Measurements from ENCODE around the gene IL22RA1. TPM values are rescaled to one million over a fixed set of nuclear protein-coding genes. Genes with fewer than 3 reads are reported as not detected.

The IL22RA1 gene, protein sequence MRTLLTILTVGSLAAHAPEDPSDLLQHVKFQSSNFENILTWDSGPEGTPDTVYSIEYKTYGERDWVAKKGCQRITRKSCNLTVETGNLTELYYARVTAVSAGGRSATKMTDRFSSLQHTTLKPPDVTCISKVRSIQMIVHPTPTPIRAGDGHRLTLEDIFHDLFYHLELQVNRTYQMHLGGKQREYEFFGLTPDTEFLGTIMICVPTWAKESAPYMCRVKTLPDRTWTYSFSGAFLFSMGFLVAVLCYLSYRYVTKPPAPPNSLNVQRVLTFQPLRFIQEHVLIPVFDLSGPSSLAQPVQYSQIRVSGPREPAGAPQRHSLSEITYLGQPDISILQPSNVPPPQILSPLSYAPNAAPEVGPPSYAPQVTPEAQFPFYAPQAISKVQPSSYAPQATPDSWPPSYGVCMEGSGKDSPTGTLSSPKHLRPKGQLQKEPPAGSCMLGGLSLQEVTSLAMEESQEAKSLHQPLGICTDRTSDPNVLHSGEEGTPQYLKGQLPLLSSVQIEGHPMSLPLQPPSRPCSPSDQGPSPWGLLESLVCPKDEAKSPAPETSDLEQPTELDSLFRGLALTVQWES
- total RNA-seq (2014; rRNA removed; shearing (Covaris generic)): 21.7 and 32.8 TPM in 2 replicates

DNA sequence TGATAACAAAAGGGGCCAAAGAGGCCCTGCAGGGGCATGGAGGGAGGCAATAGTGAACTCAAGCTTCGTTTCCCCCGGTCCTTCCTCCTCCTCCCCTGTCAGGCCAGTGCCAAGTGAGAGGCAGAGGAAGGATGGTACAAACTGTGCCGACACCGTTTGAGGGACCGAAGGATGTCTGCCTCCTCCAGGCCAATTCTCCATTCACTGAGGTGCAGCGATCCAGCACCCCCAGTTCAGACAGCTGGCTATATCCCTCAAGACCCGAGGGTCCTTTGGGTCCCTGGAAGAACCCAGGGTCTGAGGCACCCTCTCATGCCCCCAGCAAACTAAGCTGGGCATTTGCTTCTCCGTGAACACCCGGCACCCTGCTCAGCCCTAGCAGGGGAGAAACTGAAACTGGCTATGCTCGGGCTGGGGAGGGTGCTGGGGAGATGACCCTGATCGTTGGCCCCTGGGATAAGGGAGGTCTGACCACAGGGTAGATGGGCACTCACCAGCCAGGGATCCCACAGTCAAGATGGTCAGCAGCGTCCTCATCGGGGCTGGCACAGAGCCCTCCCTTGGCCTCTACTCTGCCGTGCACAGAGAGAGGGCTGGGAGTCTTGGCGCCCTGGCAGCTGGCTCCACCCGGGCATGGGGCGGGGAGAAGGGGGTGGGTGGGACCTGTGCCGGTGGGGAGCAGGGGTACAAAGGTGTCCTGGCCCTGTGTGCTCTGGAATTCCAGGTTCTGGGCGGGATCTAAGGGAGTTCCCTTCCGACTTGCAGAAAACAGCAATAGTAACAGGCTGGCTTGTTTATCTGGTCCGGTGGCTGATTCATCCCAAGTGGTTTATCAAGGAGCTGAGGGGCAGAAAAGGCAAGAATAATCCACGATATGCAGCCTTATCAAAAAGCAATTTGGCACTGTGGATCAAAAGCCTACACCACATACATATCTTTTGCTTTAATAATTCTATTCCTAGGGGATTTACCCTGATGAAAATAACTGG lies at the start of gene IL22RA1:
IL22RA1 (minus strand) TSS at position 595 of the 989 bp plus-strand sequence; CDS start at position 537, 58 bp downstream.
- peak; percentile 90 for DNase-seq (ENCODE audit: low spot score)

DNA sequence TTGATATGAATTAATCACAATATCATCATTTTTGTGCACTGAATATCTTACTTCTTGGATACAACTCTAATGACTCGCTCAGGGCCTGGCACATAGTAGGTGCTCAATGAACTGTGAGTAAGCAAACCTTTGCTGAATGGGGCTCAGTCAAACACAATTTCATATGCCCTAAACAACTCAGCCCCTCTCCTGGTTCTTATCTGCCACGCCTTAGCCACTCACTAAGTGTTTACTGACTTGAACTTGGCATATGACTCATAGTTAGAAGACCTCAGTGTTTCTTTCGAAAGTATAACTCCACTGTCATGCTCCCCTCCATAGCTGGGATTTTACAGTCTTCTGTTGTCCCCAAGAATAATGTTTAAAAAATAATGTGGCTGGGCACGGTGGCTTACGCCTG lies 48.9 kb upstream of the IL22RA1 start:
- DNase-seq (ENCODE audit: low spot score): peak; percentile 19

DNA sequence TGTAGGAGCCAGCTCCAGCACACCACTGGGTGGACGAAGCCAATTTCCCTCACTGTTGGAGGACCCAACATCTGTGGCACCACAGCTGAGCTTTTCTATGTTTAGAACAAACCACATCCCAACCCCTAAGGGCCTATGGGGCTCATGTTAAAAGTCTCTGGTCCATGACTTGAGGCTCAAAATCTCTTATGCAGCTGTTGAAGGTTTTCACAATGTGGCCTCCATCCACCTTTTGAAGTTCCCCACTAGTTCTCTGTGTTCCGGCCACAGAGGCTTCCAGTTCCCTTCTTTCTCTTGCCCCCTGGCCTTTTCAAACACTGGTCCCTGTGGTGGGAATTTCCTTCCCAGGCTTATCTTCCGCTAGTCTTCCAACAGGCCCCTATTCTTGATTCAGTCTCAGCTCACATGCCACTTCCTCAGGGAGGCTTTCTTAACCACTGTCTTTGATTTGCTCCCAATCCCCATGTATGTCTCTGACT lies 48.1 kb upstream of the IL22RA1 start:
- DNase-seq (ENCODE audit: low spot score): no peak

DNA sequence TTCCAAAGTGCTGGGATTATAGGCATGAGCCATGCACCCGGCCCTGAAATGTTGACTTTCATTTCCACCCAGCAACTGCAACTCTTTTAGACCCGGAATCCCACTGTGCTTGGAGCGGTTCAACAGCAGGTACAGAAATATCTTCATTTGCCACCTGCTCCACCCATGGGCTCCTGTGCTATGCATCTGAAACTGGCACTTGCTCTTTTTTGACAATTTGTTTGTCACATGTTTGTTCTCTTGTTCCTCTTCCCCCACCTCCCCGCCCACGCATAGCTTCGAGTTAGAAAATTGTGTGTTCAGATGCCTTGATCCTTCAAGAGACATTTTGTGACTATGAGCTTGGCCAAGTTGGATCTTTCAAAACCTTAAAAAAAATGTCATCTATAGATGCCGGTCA lies 46.6 kb upstream of the IL22RA1 start:
- DNase-seq (ENCODE audit: low spot score): no peak

DNA sequence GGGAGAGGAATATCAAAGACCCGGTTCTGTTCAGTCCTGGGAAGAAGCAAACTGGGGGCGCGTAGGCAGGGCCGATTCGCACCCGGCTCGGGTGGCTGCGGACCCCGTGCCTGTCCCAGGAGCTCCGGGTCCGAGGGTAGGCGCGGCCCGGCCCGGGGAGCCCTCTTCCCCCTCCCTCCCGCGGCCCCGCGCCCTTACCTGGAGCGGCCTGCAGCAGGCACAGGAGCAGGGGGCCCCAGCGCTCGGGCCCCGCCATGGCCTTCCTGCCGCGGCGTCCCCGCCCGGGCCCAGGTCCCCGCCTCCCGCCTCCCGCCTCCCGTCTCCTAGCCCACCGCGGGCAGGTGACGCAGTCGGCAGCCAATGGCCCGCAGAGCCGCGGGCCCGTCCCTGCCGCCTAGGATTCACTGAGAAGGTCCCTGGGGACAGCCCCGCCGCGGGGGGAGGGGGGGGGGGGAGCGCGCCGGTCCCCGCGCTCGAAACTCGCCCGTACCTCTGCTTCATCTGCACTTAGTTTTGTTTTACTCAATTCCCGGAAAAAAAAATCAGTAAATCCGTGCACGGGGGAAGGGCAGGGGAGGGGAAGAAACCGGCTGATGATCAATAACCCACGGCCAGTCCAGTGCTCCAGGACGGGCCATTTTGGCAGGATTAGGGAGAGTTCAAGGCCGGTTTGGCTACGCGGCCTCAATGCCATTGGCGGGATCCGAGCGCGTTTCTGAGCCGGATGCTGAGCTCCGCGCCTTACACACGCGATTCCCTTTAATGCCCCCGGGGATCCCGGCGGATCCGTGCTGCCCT lies 44.3 kb upstream of the IL22RA1 start, which contains the start of gene IFNLR1:
IFNLR1 (minus strand) TSS at position 297 of the 798 bp plus-strand sequence; CDS start at position 256, 41 bp downstream.
- DNase-seq (ENCODE audit: low spot score): peak; percentile 39

DNA sequence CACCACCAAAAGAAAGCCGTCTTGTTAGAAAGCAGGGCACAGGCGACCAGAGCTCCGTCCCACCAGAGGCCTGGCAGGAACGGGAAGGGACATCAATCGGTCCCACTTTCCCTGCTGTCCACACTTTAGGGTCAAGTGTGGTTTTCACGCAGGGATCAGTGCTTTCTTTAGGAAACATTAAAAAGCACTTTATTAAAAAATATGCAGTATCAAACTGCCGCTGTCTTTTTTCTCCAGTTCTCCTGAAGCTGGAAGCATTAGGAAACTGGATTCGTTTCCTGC lies 43.7 kb upstream of the IL22RA1 start:
- no peak for DNase-seq (ENCODE audit: low spot score)

DNA sequence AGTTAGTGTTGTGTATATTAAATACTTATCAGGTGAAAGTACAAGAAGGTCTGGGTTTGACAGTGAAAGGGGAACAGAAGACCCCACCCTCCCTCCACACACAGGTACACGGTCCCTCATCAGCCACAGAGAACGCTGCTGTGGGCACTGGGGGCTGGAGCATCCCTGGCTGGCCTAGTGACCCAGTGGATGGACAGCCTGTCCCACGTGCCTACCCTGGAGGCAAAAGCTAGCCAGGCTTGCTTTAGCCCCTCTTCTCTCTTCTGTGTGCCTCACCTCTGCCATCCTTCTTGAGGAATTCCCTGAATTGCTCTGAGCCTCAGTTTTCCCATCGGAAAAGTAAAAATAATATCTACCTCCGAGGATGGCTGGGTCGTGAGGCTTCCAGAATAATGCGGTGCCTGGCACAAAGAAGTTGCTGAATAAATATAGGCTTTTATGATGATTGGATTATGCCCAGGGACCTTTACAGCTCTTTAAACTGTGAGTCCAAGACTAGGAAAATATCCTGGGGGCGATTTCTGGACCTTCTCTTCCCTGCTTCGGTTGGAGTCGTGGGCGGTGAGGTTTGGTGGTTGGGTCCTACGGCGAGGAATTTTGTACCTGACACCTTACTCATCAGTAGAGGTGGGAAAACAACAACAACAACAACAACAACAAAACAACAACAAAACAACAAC lies 43.2 kb upstream of the IL22RA1 start:
- DNase-seq (ENCODE audit: low spot score): no peak

DNA sequence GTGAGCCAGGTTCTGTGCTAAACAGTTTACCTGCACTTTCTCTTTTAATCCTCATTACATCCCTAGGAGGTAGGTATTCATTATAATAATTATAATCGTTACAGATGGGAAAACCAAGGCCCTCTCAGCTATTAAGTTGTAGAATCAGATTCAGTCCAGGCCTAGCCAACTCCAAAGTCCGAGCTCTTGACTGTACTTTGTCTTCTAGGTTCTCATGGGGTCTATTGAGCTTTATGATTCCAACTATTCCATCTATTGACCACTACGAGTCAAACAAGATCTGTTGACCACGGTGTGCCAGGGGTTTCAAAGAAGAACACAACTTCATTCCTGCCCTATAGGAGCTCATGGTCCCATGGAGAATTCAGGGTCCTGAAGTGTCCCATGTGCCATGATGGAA lies 42.1 kb upstream of the IL22RA1 start:
- DNase-seq (ENCODE audit: low spot score): no peak

DNA sequence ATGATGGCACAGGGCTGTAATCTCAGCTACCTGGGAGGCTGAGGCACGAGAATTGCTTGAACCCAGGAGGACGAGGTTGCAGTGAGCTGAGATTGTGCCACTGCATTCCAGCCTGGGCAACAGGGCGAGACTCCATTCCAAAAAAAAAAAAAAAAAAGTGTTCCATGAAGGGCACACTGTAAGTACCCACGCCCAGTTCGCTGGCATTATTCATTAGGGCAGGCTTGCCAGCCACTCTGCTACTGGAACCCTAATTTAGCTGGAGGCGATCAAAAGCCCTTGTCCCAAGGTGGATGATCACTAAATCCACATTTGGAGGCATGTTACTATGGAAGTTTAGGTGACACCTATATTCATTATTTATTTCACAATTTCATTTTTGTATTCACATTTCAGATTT lies 39.1 kb upstream of the IL22RA1 start:
- no peak for DNase-seq (ENCODE audit: low spot score)

DNA sequence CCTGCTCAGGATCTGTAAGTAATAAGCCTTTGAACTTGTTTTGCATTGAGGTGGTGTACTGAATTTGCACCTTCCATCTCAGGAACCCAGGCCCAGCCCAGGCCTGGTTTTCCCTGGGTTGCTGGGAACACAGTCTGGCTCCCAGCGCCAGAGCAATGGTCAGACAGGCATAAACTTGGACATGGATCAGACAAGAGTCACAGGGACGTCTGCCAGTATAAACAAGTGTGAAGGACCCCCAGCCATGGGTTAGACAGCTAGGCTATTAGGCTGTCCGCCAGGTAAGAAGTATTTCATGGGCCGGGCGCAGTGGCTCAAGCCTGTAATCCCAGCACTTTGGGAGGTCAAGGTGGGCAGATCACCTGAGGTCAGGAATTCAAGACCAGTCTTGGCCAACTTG lies 38.7 kb upstream of the IL22RA1 start:
- DNase-seq (ENCODE audit: low spot score): no peak

DNA sequence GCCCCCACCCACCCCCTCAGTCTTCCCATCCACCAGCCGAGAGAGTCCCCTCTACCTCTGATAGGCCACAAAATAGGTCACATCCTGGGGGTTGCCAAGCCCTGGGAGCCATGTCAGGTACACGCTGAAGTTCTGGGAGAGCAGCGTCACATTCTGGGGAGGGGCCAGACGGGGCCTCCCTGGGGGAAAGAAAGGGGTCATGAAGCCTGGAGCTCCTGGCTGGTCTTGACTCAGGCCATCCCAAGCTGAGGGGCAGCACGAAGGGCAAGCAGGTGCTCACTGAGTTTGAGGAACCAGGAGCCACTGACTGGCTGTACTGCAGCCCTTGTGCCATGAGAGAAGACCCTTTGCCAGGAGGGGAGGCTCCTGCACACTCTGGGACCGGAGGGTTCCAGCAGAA lies 37.7 kb upstream of the IL22RA1 start:
- no peak for DNase-seq (ENCODE audit: low spot score)

DNA sequence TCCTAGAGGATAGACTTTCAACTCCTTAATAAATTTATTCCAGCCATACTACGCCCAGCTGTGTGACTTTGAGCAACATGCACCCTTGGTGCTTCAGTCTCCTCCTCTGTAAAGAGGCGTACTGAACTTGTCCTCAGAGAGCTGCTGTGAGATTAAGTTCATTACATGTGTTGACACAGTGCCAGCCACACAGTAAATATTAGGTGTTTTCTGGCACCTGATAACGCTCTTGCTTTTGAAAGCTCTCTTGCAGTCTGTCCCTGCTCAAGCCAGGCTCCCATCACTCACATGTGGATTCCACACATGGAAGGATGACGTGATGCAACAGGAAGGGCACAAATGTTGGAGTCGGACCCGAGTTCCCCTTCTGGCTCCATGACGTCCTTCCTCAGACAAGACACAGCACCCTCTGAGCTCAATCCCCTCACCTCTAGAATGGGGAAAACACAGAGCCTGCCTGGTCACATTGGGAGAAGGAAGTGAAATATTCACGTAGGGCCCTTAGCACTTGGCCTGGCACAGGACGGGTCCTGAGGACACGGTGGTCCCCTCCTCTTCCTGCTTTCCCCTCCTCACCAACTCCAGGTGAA lies 36.4 kb upstream of the IL22RA1 start:
- DNase-seq (ENCODE audit: low spot score): no peak

DNA sequence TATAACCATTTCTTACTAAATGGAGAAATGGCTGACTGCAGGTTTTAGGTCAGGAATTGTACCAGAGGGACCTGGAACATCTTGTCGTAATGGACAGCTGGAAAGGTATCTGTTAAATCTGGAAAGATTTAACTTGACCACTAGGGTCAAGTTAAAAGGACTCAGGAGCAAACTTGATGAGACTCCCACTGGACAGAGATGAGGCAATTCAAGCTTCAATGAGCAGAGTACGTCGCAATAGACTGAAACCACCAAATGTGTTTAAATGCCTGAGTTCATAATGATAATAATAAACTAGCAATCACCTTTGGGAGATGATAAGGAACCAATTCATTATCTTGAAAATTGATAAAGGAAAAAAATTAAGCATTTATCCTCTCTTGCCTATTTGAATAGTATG lies 35.5 kb upstream of the IL22RA1 start:
- DNase-seq (ENCODE audit: low spot score): no peak

DNA sequence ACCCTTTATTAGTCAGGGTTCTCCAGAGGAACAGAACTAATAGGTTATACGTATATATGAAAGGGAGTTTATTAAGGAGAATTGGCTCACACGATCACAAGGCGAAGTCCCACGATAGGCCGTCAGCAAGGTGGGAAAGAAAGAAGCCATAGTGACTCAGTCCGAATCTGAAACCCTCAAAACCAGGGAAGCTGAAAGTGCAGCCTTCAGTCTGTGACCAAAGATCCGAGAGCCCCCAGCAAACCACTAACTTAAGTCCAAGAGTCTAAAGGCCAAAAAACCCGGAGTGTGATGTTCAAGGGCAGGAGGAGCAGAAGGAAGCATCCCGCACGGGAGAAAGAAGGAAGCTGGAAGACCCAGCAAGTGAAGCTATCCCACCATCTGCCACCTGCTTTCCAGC lies 34.2 kb upstream of the IL22RA1 start:
- DNase-seq (ENCODE audit: low spot score): no peak

DNA sequence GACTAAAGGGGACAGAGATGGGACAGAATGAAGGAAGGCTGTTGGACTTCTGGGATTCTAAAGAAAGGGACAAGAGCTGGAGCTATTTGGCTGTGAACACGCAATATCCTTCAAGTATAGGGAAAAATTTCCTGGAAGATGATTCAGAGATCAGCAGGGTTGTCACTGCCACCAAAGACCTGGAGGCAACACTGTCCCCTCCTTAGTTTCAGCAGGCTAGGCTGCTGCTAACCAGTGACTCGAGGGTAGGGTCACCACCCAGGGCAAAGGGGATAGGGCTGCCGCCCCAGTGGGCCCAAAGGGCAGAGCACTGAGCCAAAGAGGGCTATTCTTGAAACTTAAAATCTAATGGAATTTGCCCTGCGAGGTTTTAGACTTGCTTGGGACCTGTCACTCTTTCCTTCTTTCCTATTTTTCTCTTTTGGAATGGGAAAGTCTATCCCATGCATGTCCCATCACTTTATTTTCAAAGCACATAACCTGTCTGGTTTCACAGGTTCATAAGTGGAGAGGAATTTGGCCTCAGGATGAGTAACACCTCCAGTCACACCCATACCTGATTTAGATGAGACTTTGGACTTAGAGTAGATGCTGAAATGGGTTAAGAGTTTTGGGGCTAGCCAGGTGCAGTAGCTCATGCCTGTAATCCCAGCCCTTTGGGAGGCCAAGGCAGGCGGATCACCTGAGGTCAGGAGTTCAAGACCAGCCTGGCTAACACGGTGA lies 32.3 kb upstream of the IL22RA1 start:
- DNase-seq (ENCODE audit: low spot score): no peak

DNA sequence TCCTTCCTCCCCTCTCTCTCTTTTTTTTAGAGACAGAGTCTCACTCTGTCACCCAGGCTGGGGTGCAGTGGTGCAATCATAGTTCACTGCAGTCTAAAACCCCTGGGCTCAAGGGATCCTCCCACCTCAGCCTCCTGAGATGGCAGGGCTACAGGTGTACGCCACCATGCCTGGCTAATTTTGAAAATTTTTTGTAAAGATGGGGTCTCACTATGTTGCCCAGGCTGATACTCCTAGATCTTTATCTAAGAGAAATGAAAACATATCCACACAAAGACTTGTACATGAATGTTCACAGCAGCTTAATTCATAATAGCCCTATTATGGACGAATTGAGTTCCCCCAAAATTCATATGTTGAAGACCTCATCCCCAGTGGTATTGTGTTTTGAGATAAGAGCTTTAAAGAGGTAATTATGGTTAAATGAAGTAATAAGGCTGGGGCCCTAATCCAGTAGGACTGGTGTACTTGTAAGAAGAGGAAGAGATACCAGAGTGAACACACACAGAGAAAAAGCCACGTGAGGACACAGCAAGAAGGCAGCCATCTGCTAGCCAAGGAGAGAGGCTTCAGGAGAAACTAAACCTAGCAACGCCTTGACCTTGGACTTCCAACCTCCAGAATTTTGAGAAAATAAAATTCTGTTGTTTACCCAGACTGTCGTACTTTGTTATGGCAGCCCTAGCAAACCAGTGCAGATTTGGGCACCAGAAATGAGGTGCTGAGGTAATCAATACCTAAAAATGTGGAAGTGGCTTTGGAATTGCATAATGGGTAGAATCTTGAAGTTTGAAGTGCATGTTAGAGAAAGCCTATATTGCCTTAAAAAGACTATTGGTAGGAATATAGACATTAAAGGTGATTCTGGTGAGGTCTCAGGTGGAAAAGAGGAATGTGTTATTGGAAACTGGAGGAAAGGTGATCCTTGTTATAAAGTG lies 31.0 kb upstream of the IL22RA1 start:
- DNase-seq (ENCODE audit: low spot score): no peak

DNA sequence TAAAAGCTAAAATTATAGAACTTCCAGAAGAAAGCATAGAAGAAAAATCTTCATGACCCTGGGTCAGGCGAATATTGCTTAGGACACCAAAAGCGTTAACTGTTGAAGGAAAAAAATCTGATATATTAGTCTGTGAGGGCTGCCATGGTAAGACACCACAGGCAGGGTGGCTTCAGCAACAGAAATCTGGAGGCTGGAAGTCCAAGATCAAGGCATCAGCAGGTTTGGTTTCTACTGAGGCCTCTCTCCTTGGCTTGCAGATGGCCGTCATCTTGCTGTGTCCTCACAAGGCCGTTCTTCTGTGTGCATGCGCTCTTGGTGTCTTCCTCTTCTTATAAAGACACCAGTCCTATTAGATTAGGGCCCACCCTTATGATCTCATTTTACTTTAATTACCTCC lies 29.7 kb upstream of the IL22RA1 start:
- DNase-seq (ENCODE audit: low spot score): no peak

DNA sequence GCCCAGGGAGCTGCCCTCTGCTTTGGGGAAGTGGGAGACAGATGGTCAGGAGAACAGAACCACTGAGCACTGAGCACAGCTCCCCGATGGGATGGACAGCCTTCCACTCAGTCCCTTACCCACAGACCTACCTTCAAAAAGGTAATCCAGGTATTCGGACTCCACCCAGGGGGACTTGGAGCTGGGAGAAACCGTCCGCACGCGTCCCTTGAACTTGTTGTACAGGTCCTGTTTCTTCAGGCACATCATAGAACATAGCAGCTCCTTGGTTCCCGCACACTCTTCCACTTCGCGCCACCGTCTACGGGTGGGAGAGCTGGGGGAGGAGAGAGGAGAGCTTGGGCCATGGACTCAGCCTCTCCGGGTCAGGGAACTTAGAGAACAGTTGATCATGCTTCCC lies 26.3 kb upstream of the IL22RA1 start:
- DNase-seq (ENCODE audit: low spot score): no peak
